Nephron (organoid): Measurements from ENCODE around the gene ZCCHC2.

ENCODE experiments used
- H3K27ac Mint-ChIP-seq, 3 experiments: 2 replicates each; pipeline ENCODE4 v1.8.0; 2020; ENCODE audit warnings: mixed read lengths in 3 of 3, mild to moderate bottlenecking in 2 of 3, moderate library complexity in 1 of 3
- H3K27me3 Mint-ChIP-seq: 2 replicates; pipeline ENCODE4 v1.8.0; 2021; ENCODE audit warnings: low read depth, mild to moderate bottlenecking, moderate library complexity, mixed read lengths
- H3K36me3 Mint-ChIP-seq: 2 replicates; pipeline ENCODE4 v1.8.0; 2020; ENCODE audit warnings: low read depth, mixed read lengths
- H3K4me1 Mint-ChIP-seq: 2 replicates; pipeline ENCODE4 v1.8.0; 2020; ENCODE audit warnings: mixed read lengths
- H3K4me3 Mint-ChIP-seq, 3 experiments: 2 replicates each; pipeline ENCODE4 v1.8.0; 2020; ENCODE audit warnings: mild to moderate bottlenecking in 3 of 3, mixed read lengths in 3 of 3, moderate library complexity in 2 of 3
- H3K9me3 Mint-ChIP-seq: 2 replicates; pipeline ENCODE4 v1.8.0; 2020; ENCODE audit warnings: mixed read lengths
- CTCF ChIP-seq, 3 experiments: fragments of 200-600 bp; sonication (generic); IDR thresholded peaks; one replicate each; pipeline ENCODE4 v1.5.0; 2021; ENCODE audit warnings: antibody characterized with exemption in 3 of 3; ENCODE audit not compliant: unreplicated experiment in 3 of 3

ZCCHC2 gene

GRCh38 chr18:62587689-62588088 is 64.9 kb downstream of the ZCCHC2 start:
- Mint-ChIP-seq H3K36me3 (peaks cover 8% of the 10 kb centered on the region), H3K4me1 (peaks cover 11% of the 10 kb centered on the region), H3K27me3 (peaks cover 19% of the 10 kb centered on the region), H3K4me3 (no peak overlapping the region), H3K9me3 (peaks cover 4% of the 10 kb centered on the region), H3K27ac (no peak overlapping the region)
- no peak for TF ChIP-seq CTCF (IDR thresholded peaks at IDR 0.05; ENCODE audit: unreplicated experiment in 3 of 3)

- Mint-ChIP-seq H3K4me1 (peaks cover 11% of the 10 kb centered on the region), H3K9me3 (peaks cover 4% of the 10 kb centered on the region), H3K27ac (no peak overlapping the region), H3K27me3 (peaks cover 22% of the 10 kb centered on the region), H3K36me3 (peaks cover 5% of the 10 kb centered on the region), H3K4me3 (no peak overlapping the region)
- TF ChIP-seq CTCF (IDR thresholded peaks at IDR 0.05; ENCODE audit: unreplicated experiment in 3 of 3), result no peak
These were observed 65.4 kb downstream of the ZCCHC2 start for GRCh38 chr18:62588217-62588616.

GRCh38 chr18:62590799-62591590 is 68.2 kb downstream of the ZCCHC2 start:
- Mint-ChIP-seq H3K27me3 (peaks cover 33% of the 10 kb centered on the region), H3K27ac (no peak overlapping the region), H3K4me3 (no peak overlapping the region), H3K9me3 (peaks cover 4% of the 10 kb centered on the region), H3K4me1 (peaks cover 6% of the 10 kb centered on the region), H3K36me3 (no peaks in the 10 kb centered on the region)
- TF ChIP-seq CTCF (IDR thresholded peaks at IDR 0.05; ENCODE audit: unreplicated experiment in 3 of 3), result no peak

- H3K4me1 Mint-ChIP-seq, result no peaks in the 10 kb centered on the region
- no peak overlapping the region for H3K27ac Mint-ChIP-seq
These were observed 73.5 kb downstream of the ZCCHC2 start for GRCh38 chr18:62596145-62597005.

GRCh38 chr18:62601871-62602270 is 79.0 kb downstream of the ZCCHC2 start:
- no peaks in the 10 kb centered on the region for H3K4me1 Mint-ChIP-seq

More at GRCh38 chr18:62596145-62597005, 73.5 kb downstream of the ZCCHC2 start:
- H3K27me3 Mint-ChIP-seq, result peaks cover 64% of the 10 kb centered on the region
- no peak for TF ChIP-seq CTCF (IDR thresholded peaks at IDR 0.05; ENCODE audit: unreplicated experiment in 3 of 3)
- peak overlapping the region; percentile 73 to 79 (median 79) for H3K4me3 Mint-ChIP-seq
- H3K9me3 Mint-ChIP-seq, result peaks cover 4% of the 10 kb centered on the region
- no peaks in the 10 kb centered on the region for H3K36me3 Mint-ChIP-seq

More at GRCh38 chr18:62601871-62602270, 79.0 kb downstream of the ZCCHC2 start:
- H3K4me3 Mint-ChIP-seq, result no peak overlapping the region
- no peaks in the 10 kb centered on the region for H3K9me3 Mint-ChIP-seq
- no peak for TF ChIP-seq CTCF (IDR thresholded peaks at IDR 0.05; ENCODE audit: unreplicated experiment in 3 of 3)
- H3K36me3 Mint-ChIP-seq, result no peaks in the 10 kb centered on the region
- no peak overlapping the region for H3K27ac Mint-ChIP-seq
- H3K27me3 Mint-ChIP-seq, result peaks cover 63% of the 10 kb centered on the region
